Fibroblast of skin of right quadriceps (primary cell): ENCODE measurements around the gene TFPI2.
"Not testable (repeated sequence)": the region's sequence is repeated elsewhere in the genome, so short reads cannot be mapped to it uniquely, and the experiment has no call there.

Experiments
- DNase-seq: peaks from one replicate; pipeline ENCODE4 v3.0.0-alpha.2; 2013

TFPI2 gene

GRCh38 chr7:93890464-93891068 is at the start of gene TFPI2:
TFPI2 (minus strand) TSS chr7:93890753; CDS start chr7:93890678, 75 bp downstream.
- DNase-seq, result peak; percentile 62

- DNase-seq, result no peak
These were observed 47.7 kb upstream of the TFPI2 start for GRCh38 chr7:93938293-93938692.

- DNase-seq, result no peak
These were observed 47.3 kb upstream of the TFPI2 start for GRCh38 chr7:93937818-93938217.

- DNase-seq, result no peak
These were observed 44.5 kb upstream of the TFPI2 start for GRCh38 chr7:93935102-93935501.

GRCh38 chr7:93933156-93933555 is 42.6 kb upstream of the TFPI2 start:
- no peak for DNase-seq

GRCh38 chr7:93931655-93932054 is 41.1 kb upstream of the TFPI2 start:
- no peak for DNase-seq

GRCh38 chr7:93927585-93927984 is 37.0 kb upstream of the TFPI2 start:
- no peak for DNase-seq

- no peak for DNase-seq
These were observed 36.2 kb upstream of the TFPI2 start for GRCh38 chr7:93926800-93927199.

GRCh38 chr7:93923942-93924341 is 33.4 kb upstream of the TFPI2 start:
- DNase-seq, result peak; percentile 60

- DNase-seq, result no peak
These were observed 32.7 kb upstream of the TFPI2 start for GRCh38 chr7:93923296-93923695.

- peak; percentile 77 for DNase-seq
These were observed 31.3 kb upstream of the TFPI2 start, which contains the start of gene GNG11 for GRCh38 chr7:93921607-93922566. GNG11 (plus strand) TSS chr7:93921735; CDS start chr7:93922138, 403 bp downstream.

- DNase-seq, result no peak
These were observed 30.6 kb upstream of the TFPI2 start for GRCh38 chr7:93921186-93921585.

GRCh38 chr7:93920496-93921182 is 30.1 kb upstream of the TFPI2 start:
- DNase-seq, result peak; percentile 12

- DNase-seq, result not testable (repeated sequence)
These were observed 25.8 kb upstream of the TFPI2 start for GRCh38 chr7:93916315-93916714.

- not testable (repeated sequence) for DNase-seq
These were observed 25.3 kb upstream of the TFPI2 start for GRCh38 chr7:93915888-93916287.

- not testable (repeated sequence) for DNase-seq
These were observed 24.8 kb upstream of the TFPI2 start for GRCh38 chr7:93915206-93915842.

GRCh38 chr7:93914581-93915066 is 24.1 kb upstream of the TFPI2 start:
- DNase-seq, result peak; percentile 79

- DNase-seq, result no peak
These were observed 22.6 kb upstream of the TFPI2 start for GRCh38 chr7:93913197-93913596.

- DNase-seq, result not testable (repeated sequence)
These were observed 21.1 kb upstream of the TFPI2 start for GRCh38 chr7:93911661-93912060.

- DNase-seq, result not testable (repeated sequence)
These were observed 20.7 kb upstream of the TFPI2 start for GRCh38 chr7:93911242-93911641.

- peak; percentile 80 for DNase-seq
These were observed 19.8 kb upstream of the TFPI2 start for GRCh38 chr7:93910076-93910994.
